HG02571 (cell line): Measurements from ENCODE around the gene SPEM3.

Experiments
- ATAC-seq: cut with Tn5 transposase; IDR thresholded peaks from one replicate; pipeline ENCODE4 v1.9.1; 2021; ENCODE audit warnings: mild to moderate bottlenecking, moderate library complexity; ENCODE audit not compliant: unreplicated experiment

SPEM3 gene

GRCh38 chr17:7440113-7440833, 11.6 kb downstream of the SPEM3 start:
- no peak for ATAC-seq

- no peak for ATAC-seq
Measured at GRCh38 chr17:7440834-7441195, 12.2 kb downstream of the SPEM3 start.

GRCh38 chr17:7441266-7441665, 12.6 kb downstream of the SPEM3 start:
- no peak for ATAC-seq

DNA sequence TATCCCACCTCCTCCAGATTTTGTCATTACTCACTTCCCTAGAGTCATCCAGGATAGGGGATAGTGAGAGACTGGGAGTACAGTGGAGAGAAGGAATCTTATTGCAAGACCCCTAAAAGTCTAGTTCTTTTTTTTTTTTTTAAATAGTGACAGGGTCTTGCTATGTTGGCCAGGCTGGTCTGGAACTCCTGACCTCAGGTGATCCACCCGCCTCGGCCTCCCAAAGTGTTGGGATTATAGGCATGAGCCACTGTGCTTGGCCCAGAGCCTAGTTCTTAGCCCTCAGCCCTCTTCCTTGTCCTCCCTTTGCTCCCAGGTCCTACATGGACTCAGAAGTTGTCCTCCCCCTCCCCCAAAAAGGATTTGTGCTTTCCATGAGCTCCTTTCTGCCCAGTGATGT, 13.5 kb downstream of the SPEM3 start:
- no peak for ATAC-seq

DNA sequence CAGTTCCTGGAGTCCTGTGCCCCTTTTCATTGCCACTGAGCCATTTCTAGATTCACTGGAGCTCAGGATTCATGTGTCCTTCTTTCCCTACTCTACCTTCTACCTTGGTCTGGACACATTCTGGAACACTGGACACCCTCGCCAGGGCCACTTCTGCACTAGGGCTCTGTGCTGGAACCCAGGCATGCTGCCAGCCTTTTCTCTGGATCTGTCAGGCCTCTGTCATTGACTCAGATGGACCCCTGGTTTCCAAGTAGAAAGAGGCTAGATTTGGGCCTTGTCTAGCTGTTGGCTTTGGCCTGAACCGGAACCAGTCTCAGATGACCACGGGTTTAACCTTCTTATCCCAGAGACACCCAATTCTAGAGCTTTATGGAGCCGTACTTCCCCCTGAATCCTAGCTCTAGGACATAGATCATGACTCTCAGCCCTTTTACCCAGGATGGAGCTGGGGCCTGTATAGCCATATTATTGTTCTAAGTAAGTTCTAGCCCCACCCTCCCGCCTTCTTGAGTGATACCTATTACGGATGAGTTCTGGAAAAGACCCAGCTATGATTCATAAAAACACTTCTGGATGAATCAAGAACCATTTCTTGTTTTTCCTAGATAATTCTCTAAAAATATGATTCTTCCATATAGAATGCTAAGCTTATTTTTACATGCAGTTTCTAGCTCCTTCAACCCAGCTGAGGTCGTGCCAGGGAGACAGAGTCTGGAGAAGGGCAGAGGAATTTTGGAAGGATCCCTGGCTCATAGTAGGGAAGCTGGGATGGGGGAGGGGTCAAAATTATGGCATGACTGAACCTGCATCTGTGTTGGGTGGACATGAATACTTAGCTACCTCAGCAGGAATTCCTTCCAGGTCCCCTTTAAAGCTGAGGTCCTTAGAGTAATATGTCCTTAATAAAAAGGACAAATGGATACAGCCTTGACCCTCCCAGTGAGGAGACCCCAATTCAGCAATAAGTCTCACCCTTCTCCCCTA, 15.1 kb downstream of the SPEM3 start:
- ATAC-seq: no peak

DNA sequence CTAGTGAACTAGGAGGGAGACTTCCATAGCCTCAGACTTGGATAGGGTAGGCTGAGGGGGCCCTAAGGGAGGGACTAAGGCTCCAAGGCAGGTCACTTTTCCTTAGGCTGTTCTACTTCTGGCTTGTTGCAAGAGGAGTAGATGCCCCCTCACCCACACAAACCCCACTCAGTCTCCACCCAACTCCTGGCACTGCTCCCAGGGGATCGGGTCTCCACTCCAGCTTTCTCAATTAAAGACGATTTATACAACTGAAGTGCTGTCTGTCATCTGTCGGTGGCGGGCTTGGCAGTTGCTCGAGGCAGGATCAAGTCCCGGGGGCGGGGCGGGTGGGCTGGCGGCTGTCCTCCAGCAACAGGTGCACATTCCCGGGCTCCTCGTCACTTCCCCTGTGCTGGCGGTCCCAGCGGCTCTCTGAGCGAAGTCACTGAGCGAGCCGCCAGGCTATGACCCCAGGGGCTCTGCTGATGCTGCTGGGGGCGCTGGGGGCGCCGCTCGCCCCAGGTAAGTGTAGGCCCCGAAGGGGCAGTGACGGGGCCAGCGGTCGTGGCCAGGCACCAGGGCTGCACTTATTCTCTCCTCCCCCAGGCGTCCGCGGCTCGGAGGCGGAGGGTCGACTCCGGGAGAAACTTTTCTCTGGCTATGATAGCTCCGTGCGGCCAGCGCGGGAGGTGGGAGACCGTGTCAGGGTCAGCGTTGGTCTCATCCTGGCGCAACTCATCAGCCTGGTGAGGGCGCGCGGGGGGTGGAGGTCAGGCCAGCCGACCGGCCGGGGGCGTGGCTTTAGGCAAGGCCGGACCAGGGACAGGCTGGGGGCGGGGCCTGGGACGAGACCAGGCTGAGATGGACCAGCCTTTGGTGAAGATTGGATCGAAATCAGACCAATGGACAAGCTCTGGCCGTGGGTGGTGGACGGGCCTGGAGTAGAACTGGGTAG, 16.3 kb downstream of the SPEM3 start, which contains the start of gene CHRNB1:
CHRNB1 (plus strand) TSS at position 380 of the 937 bp plus-strand sequence; CDS start at position 447, 67 bp downstream.
- ATAC-seq: peak; percentile 68

DNA sequence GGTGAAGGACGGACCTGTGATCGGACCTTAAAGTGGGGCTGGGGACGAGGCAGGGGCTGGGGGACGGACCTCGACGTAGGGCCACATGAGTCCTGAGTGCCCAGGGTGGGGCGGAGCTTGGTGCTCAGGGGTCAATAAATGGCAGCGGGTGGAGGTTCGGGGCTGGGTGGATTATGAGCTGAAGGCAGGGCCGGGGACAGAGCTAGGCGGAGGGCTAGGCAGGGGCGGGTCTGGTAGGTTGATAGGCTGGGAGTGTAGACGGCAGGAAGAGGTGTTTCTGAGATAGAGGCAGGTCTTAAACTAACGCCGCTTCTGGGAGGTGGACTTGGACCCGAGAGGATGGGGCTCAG, 16.9 kb downstream of the SPEM3 start:
- ATAC-seq: no peak

GRCh38 chr17:7448461-7448860, 19.8 kb downstream of the SPEM3 start:
- no peak for ATAC-seq

DNA sequence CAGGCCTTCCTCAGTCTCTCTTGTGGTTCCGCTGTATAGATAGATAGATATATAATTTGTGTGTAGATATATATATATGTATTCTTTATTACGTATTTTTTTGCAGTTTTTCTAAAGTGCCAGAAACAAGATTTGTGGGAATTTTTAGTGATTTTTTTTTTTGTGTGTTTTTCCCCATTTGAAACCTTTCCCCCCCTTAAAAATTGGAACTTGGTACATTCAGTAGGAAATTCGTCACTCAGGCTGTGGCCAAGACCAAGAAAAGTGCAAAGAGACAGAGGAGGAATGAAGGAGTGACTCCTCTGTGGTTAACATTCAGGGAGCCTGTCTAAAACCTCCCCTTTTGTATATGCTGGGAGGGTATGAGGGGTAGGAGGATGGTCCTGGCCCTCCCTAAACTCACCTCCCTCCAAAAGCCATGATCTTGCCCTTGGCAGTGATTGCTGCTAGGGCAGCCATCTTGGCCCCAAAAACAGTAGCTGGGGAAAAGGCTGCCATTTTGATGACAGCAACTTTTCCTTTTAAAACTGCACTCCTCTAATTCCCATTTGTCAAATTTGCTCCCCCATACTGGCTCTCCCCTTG, 31.4 kb downstream of the SPEM3 start:
- no peak for ATAC-seq

DNA sequence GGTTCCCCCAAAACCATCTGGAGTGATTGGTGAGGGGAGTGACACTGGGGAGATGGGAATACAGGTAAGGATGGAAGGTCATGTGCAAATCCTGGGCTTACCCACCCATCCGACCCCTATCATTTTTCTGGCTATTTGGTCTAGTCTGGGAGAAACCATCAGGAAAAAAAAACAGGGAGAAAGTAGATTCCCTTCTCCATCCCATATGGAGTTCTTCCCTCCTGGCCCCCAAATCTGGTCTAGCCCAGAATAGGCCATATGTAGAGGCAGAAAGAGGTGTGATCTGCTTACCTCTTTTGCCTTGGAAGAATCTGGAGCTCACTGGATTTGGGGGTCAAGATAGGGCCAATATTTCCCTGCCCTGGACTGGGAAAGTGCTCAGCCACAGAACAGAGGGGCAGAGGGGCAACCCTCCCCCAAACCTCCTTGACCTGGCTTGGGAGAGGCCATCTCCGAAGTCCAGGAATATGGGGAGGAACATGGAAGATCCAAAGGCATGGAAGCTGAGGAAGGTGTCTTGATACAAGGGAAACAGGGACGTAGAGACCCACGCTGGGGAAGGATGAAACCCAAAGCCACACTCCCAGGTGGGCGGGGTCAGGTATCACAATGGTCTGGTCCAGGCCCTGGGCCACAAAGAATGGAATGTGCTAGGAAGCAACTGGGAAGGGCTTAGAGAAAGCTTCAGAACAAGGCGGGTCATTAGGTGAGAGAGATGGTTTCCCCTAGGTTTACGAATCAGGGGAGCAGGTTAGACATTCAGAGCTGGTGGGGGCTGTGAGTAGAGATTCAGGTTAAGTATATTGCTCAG, 32.4 kb downstream of the SPEM3 start:
- ATAC-seq: no peak

DNA sequence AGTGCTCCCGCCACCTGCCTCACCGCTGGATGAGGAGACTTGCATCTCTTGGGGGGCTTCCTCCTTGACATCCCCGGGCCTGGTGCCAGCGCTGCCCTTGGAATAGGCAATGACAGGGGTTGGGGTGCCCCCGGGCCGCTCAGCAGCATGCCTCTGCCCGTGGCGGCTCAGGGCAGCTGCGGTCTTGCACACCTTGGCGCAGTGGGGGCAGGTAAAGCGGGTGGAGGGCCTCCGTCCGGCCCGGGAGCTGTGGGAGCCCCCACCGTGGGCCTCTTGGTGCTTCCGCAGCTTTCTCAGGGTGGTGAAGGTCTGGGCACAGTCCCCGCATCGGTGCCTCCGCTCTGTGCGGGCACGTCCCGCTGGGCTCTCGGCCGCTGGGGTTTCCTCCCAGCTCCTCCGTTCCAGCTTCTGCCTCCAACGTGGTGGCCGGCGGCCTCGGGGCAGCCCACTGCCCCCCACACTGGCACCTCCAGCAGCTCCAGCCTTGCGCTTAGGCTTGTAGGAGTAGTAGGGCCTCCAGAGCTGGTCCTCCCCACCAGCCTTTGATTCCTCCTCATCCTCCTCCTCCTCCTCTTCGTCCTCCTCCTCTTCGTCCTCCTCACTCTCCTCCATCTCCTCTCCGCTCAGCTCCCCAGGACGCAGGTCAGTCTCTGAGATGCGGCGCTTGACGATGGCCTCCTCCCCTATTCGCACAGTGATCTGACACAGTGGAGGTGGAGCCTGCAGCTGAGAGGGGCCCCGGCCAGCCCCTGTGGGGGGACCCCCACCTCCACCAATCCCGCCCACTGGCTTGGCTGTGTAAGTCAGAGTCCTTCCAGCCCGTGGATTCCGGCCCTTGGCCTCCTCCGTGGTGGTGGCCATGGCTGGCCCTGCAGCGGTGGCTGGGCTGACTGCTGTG, 34.1 kb downstream of the SPEM3 start:
- no peak for ATAC-seq

DNA sequence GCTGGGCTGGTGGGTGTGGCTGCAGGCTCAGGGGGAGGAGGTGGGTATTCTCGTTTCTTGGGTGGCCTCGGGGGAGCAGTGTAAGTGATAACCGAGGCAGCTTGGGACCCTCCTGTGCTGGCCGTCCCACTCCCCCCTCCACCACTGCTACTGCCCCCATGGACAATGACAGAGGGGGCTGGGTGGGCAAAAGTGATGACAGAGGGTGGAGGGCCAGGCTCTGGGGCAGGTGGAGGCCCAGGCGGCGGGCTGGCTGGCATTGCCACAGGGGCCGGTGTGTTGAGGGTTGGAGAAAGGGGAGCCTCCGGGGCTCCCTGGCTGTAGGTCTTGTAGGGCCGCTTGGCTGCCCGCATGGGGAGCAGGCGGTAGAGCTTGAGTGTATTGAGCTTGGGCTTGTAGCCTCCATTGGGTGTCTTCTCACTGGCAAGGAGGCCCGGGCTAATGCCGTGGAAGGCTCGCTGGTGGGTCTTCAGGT, 34.8 kb downstream of the SPEM3 start:
- no peak for ATAC-seq

DNA sequence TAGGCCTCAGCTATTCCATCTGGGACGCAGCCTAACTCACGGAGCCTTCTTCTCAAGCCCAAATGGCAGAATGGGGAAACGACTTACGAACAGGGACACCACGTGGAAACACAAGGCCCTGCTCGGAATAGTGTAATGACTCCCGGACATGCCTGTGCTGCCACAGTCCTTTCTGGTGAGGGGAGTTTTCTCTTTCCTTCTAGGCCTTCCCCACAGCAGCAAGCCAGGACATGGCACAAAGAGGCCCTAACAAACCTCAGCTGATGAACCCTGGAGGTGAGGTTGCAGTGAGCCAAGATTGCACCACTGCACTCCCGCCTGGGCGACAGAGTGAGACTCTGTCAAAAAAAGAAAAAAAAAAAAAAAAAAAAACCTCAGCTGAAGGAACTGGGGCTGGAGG, 35.4 kb downstream of the SPEM3 start:
- ATAC-seq: no peak

DNA sequence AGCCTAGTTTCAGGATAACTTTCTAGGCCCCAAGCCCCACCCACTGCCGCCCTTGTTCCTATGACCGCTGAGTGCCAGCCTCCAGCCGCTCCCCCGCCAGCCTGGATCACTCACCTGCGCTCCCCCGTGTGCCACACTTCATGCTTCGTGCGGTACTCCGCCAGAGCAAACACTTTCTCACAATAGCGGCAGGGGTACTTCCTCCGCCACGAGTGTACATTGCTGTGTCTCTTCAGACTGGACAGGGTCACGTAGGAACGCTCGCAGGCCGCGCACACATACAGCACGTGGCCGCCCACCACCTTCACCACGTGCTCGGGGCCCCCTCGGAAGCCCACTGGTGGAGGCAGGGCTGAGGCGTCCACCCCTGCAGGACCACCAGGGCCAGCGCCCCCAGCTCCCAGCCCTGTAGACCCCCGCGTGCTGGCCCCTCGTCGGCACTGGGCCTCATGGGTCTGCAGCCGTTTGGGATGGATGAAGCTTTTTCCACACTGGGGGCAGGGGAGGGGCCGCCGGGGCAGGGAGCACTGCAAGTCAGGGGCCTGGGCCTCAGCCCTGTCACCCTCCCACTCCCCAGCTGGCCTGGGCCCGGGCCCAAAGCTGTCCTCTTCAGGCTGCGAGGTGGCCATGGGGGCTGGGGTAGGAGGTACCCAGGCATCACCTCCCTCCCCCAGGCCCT, 37.1 kb downstream of the SPEM3 start:
- no peak for ATAC-seq

DNA sequence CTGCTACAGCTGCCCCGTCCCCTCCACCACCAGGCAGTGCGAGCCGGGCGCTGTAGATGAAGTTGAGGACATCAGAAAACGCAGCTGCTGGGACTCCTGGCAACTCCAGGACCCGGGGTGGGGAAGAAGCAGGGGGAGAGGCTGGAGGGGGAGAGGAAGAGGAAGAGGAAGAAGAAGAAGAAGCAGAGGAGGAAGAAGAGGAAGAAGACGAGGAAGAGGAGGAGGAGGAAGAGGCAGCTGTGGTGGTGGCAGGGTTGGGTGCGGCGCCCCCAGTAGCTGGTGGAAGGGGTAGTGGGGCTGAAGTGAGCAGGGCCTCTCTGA, 37.6 kb downstream of the SPEM3 start:
- no peak for ATAC-seq

- ATAC-seq: no peak
Measured at GRCh38 chr17:7466639-7467341, 38.1 kb downstream of the SPEM3 start.

GRCh38 chr17:7467498-7467897, 38.8 kb downstream of the SPEM3 start:
- ATAC-seq: no peak

DNA sequence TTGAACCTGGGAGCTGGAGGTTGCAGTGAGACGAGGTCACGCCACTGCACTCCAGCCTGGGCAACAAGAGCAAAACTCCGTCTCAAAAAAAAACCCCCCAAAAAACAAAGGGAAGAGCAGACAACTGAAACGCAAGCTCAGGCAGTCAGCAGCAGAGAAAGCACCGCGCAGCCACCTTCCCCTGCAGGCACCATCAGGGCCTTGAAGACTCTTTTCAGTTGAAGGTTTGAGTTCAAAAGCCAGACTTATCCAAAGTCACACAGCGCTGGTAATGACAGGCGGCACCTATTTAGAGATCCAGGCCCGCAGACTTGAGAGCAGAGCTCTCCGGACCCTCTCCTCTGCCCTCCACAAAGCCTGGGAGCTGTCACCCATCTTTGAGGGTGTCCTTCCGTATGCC, 39.6 kb downstream of the SPEM3 start:
- ATAC-seq: no peak
